ENCODE results near the gene GRHL1.
"Not testable (repeated sequence)": the region's sequence is repeated elsewhere in the genome, so short reads cannot be mapped to it uniquely, and the experiment has no call there.

Gene GRHL1

DNA sequence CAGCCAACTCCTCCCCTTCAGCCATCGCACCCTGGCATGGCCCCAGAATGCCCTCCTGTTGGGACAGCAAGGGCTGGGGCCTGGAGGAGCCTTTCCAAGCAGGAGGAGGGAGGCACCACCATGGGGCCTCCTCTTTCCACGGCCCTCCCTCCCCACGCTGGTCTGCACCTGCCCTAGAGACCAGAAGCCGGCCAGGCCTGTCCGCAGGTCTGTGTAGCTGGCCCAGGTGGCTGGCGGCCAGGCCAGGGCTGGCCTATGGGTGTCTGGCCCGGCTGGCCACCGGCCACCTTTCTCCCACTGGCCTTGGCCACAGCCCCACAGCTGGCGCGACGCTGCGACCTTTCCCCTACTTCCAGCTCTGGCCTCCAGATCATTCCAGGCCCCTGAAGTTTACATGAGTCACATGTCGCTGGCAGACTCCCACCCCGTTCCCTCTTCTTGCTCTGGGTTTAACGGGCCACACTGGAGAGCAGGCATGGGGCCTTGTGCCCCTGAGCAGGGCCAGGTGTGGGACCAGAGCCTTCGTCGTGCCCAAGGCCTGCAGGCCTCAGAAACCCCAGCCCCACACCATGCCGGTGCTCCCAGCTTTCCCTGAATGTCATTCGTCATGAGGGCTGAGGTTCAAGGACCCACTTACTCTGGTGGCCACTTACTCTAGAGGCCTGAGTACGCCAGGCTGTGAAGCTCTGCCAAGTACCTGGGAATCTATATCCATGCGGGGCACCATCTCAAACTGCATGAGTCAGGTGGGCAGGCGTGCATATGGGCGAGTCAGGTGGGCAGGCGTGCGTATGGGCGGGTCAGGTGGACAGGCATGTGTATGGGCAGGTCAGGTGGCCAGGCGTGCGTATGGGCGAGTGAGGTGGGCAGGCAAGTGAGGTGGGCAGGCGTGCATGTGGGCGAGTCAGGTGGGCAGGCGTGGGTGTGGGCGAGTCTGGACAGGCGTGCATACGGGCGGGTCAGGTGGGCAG lies 58.6 kb downstream of the GRHL1 start:
- DNase-seq: no peak

DNA sequence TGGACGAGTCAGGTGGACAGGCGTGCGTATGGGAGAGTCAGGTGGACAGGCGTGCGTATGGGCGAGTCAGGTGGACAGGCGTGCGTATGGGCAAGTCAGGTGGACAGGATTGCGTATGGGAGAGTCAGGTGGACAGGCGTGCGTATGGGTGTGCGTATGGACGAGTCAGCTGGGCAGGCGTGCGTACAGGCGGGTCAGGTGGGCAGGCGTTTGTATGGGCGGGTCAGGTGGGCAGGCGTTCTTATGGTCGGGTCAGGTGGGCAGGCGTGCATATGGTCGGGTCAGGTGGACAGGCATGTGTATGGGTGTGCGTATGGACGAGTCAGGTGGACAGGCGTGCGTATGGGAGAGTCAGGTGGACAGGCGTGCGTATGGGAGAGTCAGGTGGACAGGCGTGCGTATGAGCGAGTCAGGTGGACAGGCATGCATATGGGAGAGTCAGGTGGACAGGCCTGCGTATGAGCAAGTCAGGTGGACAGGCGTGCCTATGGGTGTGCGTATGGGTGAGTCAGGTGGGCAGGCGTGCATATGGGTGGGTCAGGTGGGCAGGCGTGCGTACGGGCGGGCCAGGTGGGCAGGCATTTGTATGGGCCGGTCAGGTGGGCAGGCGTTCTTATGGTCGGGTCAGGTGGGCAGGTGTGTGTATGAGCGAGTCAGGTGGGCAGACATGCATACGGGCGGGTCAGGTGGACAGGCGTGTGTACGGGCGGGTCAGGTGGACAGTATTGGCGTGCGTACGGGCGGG lies 59.5 kb downstream of the GRHL1 start:
- DNase-seq: not testable (repeated sequence)

DNA sequence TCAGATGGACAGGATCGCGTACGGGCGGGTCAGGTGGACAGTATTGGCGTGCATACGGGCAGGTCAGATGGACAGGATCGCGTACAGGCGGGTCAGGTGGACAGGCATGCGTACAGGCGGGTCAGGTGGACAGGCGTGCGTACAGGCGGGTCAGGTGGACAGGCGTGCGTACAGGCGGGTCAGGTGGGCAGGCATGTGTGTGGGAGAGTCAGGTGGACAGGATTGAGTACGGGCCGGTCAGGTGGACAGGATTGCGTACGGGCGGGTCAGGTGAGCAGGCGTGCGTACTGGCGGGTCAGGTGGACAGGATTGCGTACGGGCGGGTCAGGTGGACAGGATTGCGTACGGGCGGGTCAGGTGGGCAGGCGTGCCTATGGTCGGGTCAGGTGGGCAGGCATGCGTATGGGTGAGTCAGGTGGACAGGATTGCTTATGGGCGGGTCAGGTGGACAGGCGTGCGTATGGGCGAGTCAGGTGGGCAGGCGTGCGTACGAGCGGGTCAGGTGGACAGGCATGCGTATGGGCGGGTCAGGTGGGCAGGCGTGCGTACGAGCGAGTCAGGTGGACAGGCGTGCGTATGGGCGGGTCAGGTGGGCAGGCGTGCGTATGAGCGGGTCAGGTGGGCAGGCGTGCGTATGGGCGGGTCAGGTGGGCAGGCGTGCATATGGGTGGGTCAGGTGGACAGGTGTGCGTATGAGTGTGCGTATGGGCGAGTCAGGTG lies 60.3 kb downstream of the GRHL1 start:
- DNase-seq: not testable (repeated sequence)

DNA sequence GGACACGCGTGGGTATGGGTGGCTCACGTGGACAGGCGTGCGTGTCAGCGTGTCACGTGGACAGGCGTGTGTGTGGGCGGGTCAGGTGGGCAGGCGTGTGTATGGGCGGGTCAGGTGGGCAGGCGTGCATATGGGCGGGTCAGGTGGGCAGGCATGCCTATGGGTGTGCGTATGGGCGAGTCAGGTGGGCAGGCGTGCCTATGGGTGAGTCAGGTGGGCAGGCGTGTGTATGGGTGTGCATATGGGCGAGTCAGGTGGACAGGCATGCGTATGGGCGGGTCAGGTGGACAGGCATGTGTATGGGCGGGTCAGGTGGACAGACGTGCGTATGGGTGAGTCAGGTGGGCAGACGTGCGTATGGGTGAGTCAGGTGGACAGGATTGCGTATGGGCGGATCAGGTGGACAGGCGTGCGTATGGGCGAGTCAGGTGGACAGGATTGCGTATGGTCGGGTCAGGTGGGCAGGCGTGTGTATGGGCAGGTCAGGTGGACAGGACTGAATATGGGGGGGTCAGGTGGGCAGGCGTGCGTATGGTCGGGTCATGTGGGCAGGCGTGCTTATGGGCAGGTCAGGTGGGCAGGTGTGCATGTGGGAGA lies 61.0 kb downstream of the GRHL1 start:
- DNase-seq: not testable (repeated sequence)

DNA sequence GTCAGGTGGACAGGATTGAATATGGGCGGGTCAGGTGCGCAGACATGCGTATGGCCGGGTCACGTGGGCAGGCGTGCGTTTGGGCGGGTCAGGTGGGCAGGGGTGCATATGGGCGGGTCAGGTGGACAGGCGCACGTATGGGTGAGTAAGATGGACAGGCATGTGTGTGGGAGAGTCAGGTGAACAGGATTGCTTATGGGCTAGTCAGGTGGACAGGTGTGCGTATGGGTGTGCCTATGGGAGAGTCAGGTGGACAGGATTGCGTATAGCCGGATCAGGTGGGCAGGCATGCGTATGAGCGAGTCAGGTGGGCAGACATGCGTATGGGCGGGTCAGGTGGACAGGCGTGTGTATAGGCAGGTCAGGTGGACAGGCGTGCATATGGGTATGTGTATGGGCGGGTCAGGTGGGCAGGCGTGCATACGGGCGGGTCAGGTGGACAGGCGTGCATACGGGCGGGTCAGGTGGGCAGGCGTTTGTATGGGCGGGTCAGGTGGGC lies 61.5 kb downstream of the GRHL1 start:
- no peak for DNase-seq

DNA sequence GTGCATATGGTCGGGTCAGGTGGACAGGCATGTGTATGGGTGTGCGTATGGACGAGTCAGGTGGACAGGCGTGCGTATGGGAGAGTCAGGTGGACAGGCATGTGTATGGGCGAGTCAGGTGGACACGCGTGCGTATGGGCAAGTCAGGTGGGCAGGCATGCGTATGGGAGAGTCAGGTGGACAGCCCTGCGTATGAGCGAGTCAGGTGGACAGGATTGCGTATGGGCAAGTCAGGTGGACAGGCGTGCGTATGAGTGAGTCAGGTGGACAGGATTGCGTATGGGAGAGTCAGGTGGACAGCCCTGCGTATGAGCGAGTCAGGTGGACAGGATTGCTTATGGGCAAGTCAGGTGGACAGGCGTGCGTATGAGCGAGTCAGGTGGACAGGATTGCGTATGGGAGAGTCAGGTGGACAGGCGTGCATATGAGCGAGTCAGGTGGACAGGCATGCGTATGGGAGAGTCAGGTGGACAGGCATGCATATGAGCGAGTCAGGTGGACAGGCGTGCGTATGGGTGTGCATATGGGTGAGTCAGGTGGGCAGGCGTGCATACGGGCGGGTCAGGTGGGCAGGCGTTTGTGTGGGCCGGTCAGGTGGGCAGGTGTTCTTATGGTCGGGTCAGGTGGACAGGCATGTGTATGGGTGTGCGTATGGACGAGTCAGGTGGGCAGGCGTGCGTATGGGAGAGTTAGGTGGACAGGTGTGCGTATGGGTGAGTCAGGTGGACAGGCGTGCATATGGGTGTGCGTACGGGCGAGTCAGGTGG lies 62.3 kb downstream of the GRHL1 start:
- not testable (repeated sequence) for DNase-seq

DNA sequence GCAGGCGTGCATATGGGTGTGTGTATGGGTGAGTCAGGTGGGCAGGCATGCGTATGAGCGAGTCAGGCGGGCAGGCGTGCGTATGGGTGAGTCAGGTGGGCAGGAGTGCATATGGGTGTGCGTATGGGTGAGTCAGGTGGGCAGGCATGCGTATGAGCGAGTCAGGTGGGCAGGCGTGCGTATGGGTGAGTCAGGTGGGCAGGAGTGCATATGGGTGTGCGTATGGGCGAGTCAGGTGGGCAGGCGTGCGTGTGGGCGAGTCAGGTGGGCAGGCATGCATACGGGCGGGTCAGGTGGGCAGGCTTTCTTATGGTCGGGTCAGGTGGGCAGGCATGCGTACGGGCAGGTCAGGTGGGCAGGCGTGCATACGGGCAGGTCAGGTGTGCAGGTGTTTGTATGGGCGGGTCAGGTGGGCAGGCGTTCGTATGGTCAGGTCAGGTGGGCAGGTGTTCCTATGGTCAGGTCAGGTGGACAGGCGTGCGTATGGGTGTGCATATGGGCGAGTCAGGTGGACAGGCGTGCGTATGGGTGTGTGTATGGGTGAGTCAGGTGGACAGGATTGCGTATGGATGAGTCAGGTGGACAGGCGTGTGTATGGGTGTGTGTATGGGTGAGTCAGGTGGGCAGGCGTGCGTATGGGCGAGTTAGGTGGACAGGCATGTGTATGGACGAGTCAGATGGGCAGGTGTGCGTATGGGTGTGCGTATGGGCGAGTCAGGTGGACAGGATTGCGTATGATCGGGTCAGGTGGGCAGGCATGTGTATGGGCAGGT lies 63.1 kb downstream of the GRHL1 start:
- no peak for DNase-seq

DNA sequence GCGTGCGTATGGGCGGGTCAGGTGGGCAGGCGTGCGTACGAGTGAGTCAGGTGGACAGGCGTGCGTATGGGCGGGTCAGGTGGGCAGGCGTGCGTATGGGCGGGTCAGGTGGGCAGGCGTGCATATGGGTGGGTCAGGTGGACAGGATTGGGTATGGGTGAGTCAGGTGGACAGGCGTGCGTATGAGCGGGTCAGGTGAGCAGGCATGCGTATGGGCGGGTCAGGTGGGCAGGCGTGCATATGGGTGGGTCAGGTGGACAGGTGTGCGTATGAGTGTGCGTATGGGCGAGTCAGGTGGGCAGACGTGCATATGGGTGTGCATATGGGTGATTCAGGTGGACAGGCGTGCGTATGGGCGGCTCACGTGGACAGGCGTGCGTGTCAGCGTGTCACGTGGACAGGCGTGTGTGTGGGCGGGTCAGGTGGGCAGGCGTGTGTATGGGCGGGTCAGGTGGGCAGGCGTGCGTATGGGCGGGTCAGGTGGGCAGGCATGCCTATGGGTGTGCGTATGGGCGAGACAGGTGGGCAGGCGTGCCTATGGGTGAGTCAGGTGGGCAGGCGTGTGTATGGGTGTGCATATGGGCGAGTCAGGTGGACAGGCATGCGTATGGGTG lies 64.0 kb downstream of the GRHL1 start:
- DNase-seq: not testable (repeated sequence)

DNA sequence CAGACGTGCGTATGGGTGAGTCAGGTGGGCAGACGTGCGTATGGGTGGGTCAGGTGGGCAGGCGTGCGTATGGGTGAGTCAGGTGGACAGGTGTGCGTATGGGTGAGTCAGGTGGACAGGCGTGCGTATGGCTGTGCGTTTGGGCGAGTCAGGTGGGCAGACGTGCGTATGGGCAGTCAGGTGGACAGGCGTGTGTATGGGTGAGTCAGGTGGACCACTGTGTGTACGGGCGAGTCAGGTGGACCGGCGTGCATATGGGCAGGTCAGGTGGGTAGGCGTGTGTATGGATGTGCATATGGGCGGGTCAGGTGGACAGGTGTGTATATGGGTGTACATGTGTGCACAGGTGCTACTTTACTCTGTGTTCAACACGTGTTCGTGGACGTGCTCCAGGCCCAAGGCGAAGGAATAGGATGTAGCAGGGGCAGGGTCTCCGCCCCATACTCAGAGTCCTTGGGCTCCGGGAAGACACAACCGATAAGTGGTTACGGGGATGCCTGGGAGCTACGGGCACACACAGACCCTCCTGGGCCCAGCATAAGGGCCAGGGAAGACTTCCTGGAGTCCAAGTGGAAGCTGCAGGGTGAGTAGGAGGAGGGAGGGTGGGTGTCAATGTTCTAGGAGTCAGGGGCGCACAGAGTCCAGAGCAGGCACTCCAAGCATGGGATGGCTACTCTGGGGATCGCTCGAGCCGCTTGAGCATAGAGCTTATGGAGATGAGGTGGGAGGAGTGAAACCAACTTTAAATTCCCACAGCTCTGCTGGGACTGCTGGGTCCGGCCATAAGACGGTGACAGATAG lies 64.7 kb downstream of the GRHL1 start:
- DNase-seq: no peak

DNA sequence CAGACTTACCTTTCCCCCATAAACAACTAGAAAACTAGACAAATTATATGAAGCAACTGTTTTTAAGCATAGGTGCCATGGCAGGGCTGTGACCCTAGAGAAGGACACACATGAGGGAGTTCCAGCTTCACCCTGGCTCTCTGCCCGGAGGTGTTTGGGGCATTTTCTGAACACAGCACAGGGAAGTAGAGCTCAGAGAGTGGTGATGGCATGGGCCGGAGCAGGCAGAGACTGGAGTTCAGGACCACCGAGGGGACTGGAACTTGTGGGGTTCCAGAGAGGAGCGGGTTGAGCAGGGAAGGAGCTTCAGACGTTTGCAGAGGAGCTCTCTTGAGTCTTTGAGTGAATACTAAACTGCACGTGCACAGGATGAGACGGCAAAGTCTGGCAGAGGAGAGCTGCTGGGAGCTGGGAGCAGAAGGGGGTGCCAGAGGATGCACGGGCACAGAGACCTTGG lies 65.3 kb downstream of the GRHL1 start:
- no peak for DNase-seq

DNA sequence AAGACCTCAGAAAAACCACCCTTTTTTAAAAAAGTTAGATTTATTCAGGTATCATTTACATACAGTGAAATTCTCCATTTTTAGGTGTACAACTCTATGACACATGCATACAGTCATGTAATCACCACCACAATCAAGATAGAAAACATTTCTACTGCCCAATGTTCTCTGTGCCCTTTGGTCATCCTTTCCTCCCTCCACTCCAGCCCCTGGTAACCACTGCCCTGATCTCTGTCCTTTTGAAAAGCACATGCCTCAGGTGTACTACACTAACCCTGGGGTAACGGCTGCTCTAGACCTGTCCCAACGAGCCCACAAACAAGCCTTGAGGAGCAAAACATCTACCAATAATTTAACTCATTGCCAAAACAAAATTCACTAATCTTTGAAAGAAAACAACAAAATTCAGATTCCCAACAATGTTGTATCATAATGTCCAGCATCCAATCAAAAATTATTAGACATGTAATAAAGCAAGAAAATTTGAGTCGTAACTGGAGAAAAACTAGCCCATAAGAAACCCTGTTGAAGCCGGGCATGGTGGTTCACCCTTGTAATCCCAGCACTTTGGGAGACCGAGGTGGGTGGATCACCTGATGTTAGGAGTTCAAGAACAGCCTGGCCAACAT lies 65.9 kb downstream of the GRHL1 start:
- no peak for DNase-seq

DNA sequence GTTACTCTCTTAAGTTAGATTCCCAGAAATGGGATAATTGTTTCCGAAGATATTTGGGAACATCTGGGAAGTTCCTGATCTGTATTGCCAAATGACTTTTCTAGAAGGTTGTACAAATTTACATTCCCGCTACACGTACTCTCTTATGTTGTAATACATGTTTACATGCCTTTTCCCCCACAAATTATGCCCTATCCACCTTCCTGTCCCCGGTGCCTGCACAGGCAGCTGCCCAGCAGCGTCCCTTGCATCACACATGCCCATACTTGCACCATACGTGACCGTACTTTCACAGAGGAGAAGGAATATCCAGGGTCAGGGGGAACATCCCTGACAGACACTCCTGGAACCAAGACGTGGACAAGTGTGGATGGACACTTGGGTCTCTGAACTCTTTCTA lies 67.7 kb downstream of the GRHL1 start:
- no peak for DNase-seq

DNA sequence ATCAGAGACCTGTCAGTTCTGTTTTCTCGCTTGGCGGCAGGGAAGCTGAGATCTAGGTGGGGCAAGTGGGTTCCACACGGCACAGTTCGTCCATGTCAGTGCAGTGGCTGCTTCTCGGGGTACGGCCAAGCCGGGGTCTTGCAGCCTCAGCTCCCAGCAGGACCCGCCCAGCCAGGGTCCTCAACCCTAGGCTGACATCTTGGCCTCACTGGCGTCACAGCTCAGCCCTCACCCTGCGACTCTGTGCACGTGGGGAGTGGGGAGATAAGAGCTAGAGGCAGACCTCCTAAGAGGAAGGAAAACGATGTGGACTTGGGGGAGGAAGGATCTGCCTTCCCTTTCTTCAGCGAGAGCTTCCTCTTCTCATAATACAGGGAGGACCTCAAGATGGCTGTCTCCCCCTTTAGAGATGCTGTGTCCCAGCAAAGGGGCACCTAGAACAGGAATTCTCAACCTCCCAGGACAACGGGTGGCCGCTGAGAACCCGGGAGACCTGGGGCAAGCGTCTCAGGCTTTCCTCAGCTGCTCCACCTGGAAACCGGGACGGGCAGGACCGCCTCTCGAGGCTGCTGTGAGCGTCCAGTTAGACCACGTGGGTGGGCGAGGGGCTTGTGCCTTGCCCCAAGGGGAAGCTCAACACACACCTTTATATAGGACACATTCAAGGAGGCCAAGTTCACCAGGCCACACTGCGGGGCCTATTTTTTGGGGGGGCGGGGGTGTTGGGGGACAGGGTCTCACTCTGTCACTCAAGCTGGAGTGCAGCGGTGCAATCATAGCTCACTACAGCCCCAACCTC lies 68.3 kb downstream of the GRHL1 start:
- DNase-seq: no peak

DNA sequence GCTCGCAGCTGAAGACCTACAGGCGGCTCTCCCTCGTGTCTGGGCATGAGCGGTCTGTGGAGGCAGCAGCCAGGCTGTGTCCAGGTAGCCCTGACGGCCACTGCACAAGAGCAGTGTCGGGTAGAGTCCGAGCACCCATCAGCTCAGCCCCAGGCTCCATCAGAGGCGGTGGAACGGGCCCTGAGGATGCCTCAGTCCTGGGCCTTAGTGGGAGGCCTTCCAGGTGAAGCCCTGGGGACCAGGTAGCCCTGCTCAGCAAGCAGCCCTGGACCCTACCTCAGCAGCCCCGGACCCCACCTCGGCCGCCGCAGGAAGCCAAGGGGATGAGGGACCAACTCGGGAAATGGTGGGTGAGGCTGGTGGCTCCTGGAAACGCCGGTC lies 70.5 kb downstream of the GRHL1 start:
- no peak for DNase-seq

DNA sequence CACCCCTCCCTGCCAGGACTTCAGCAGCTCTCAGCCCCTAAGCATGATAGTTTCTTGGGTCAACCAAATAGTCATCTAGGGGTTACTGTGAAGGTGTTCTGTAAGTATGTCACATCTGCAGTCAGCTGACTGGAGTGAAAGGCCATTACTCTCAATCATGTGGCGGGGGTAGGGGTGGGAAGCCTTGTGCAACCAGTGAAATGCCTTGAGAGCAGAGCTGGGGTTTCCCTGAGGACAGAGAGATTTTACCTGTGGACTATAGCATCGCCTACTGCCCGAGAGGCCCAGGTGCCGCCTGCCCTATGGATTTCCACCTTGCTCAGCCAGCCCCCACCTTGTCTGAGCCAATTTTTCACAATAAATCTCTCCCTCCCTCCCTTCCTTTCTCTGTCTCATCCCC lies 71.0 kb downstream of the GRHL1 start:
- no peak for DNase-seq

DNA sequence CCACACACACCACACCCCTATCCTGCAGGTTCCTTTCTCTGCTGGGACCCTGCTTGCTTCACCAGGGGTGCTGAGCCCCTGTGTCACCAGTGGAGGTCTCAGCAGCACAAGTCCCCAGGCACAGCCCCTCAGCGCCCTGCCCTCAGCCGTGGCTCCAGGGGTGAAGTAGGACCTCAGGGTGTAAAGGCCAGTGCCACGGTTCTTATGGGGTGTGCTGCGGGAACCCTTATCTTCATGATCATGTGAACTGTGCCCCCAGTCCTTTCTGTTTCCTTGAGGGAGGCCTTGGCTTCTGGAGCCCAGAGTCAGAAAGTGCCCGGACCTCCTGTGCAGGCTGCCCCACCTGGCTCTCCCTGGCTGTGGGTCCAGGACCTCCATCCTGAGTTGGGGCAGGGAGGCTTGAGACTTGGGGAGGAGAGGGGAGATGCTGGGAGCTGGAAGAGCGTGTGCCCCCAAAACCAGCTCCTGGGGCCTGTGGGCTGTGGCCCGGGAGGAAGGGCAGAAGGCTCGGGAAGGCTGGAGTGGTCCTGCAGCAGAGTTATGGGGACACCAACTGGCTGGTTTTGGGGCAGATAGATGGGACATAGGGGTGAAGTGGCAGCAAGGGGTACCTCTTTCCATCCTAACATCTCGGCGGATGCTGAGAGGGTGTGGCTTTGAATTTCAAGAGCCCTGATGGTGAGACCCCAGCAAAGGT lies 71.6 kb downstream of the GRHL1 start:
- DNase-seq: no peak

DNA sequence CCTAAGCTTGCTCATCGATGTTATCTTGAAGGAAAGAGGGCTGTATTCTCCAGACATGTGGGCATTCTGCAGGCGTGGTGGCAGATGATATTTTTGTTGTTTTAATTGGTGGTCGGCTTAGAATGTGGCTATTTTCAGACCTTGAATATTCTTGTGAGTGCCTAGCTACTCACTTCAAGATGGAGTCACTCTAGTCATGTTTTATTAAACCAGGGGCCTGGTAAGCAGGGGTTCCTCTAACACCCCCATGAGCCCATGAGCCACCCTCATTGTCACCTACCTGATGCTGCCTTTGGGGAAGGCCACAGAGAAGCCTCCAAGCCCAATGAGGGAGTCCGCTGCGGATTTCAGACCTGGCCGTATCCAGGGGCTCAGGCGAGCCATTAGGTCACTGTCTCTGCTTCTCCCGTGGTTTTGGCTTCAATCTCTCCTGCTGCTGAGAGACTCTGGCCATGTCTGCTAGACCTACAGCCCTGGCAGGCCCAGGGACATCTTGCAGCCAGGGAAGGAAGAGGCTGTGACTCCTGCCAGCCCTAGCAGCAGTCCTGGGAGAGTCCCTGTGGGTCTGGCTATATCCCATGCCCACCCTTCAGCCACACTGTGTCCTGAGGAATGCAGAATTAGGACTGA lies 75.6 kb downstream of the GRHL1 start:
- no peak for DNase-seq

Measured in fibroblast of skin of abdomen (primary cell).